Measurements from ENCODE around the gene VWA3B.
"Not testable (repeated sequence)": the region's sequence is repeated elsewhere in the genome, so short reads cannot be mapped to it uniquely, and the experiment has no call there.

Gene VWA3B, protein sequence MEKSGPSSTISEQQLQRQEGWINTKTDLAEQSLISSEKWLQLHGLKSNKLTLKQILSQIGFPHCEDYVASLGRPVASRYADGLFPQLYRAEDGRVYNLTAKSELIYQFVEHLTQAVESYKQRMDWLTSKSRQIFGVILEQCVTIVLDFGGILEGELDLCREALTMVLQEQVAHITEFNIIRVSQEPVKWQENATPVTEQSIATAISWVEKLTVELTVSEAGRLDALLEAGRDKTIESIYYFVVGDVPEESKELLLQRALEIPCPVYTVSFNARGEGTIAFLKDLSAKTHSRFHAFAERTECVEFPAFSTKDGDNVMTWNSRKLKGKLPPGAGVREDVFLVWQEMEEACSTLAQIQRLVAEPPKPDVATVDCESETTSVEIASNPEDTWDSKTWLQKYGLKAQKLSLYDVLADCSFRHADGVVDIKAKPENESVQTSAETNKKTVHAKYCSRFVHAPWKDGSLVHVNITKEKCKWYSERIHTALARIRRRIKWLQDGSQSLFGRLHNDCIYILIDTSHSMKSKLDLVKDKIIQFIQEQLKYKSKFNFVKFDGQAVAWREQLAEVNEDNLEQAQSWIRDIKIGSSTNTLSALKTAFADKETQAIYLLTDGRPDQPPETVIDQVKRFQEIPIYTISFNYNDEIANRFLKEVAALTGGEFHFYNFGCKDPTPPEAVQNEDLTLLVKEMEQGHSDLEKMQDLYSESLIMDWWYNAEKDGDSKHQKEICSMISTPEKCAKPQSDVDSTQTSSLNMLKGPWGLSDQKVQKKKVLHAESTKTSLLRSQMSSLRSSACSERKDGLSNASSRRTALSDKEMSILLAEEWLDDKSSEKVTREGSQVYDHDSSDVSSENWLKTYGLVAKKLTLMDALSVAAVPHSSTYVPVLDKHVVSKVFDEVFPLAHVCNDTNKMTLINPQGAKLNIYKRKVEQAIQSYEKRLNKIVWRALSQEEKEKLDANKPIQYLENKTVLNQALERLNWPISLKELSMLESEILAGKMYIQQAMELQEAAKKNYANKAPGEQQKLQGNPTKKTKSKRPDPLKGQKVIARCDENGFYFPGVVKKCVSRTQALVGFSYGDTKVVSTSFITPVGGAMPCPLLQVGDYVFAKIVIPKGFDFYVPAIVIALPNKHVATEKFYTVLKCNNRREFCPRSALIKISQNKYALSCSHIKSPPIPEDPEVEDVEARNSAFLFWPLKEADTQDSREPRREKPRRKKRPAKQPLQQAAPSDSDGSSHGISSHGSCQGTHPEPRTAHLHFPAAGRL (N-terminal part only)

DNA sequence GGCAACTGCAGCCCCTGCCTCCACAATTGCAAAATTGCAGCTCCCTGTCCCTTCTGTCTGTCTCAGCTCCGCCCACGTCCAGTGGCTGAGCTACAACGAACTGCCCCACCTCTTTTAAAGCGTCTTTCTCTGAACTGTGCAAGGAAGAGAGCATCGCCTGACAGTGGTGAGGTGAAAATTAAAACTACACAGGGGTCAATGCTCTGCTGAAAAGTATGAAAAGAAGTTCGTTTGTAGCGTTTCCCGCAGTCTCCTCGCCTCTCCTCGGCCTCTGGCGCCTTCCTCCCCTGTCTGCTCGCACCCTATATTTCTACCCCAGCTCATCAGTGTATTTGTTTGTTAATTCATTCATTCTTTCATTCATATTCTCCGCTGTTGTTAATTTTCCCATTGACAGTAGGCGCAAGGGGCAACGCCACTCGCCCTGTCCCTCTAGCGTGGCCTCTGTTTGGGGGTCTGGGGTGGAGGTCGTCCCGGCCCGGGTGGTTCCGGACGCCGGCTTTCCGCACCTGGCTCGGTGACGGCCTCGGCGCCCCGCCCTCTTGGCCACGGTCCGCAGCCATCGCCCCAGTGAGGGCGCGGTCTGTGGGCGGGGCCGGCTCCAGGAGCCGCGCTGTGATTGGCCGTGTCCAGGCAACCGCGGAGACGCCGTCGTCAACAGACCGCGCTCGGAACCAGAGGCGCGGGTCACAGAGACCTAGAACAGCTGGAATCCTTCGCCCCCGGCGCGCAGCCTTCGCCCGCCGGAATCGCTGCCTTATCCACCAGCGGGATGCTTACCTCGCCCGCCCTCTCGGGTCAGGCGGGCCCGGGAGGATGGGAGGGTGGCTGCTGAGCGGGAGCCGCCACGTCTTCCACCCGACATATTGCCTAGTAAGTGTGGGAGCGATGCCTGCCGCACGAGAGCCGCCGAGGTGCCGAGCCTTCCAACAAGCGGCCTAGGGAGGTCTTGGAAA lies at the start of gene VWA3B:
Gene VWA3B (plus strand): TSS at position 677 of the 956 bp plus-strand sequence. CDS start 5,926 bp downstream, outside the sequence.
- no peak for DNase-seq

DNA sequence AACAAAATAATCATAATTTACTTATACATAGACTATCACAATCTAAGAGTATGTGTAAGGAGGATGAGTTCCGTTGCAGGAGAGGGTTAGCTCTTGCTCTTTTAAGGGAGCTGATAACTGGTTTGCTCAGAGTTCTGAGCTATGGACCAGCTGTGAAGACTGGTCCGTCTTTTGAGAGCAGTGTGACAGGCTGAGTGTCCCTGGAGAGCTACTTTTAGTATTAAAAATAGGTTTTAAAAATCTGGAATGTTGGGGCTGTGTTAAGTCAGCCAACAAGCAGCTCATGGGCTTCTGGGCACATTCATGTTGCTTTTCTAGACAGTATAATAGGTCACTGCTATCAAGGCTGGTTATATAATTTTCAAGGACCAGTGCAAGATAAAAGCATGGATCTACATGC lies 49.8 kb upstream of the VWA3B start:
- no peak for DNase-seq

DNA sequence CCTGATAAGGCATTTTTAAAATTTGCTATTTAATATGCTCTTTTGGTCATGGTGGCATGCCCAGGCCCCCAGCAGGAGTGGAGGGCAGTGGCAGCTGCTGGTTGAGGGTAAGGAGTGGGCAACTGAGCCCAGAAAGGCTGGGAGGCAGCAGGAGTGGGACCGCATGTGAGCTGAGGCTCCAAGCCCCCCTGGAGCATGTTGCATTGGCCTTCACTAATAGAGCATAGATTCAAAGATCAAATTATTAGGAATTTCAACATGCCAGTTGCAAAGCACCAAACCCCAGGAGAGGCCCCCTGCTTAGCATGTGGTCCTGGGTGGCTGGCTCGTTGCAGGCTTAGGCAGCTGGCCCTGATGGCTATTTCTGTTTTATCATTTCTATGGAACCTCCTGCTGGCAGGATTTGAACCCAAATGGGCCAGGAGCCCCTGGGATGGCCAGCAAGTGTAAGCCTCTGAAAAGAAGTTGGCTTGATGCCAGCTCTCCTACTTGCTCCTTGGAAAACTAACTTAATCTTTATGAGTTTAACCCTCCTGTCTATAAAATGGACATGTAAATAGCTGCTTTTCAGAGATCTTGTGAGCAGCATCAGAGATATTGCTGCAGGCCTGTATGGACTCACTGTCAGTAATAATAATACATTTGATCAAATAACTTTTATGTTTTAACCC lies 49.2 kb upstream of the VWA3B start:
- DNase-seq: no peak

- no peak for DNase-seq
These were observed 47.7 kb upstream of the VWA3B start for GRCh38 chr2:98039085-98039756.

DNA sequence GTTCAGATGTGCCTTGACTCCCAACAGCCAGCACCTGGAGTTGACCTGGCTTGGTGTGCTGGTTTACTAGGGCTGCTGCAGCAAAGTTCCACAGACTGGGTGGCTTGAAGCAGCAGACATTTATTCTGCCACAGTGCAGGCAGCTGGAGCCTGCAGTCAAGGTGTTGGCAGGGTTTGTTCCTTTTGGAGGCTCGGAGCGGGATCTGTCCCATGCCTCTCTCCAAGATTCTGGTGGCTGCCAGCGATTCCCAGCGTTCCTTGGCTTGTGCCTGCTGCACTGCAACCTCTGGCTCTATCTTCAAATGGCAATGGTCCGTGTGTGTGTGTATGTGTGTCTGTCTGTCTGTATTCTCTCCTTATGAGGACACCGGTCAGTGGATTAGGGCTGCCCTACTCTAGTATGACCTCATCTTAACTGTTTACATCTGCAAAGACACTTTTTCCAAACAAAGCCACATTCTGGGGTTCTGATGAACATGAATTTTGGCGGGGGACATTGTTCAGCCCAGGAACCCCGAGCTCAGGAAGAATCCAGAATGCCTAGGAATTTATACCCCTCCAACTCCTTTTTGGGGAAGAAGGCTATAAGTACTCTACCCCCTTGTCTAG lies 46.5 kb upstream of the VWA3B start:
- DNase-seq: no peak

DNA sequence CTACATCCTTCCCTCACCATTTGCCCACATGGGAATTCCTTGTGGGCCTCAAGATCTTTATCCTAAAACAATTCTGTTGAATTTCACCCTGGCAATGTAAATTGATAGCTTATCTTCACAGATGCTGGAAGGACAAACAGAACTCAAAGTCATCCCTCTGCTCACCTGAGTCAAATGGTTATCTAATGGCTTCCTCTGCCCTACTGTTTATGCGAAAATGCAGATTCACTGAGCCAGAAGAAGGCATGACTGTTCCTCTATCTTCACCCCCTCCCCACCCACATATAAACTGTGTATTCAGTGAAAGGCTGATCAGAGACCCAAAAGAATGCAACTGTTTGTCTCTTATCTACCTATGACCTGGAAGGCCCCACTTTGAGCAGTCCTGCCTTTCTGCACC lies 43.9 kb upstream of the VWA3B start:
- no peak for DNase-seq

GRCh38 chr2:98044730-98045129 lies 42.2 kb upstream of the VWA3B start:
- DNase-seq: not testable (repeated sequence)

DNA sequence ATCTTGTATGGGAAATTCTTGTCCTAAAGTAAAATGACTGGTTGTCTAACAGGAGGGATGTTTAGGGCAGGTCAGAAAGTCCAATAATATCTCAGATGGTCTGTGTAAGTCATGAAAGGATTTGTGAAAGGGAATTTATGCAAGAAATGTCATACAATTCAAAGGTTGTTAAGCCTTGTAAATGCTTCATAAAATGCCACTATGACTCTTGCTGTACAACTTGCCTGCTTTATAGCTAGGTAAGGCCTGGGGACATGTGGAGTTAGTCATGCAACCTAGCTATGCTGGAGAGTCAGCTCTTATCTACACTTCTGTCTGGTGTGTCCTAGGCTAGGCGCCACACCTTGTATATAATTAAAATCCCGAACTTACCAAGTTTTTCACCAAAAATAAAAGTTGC lies 36.9 kb upstream of the VWA3B start:
- DNase-seq: no peak

DNA sequence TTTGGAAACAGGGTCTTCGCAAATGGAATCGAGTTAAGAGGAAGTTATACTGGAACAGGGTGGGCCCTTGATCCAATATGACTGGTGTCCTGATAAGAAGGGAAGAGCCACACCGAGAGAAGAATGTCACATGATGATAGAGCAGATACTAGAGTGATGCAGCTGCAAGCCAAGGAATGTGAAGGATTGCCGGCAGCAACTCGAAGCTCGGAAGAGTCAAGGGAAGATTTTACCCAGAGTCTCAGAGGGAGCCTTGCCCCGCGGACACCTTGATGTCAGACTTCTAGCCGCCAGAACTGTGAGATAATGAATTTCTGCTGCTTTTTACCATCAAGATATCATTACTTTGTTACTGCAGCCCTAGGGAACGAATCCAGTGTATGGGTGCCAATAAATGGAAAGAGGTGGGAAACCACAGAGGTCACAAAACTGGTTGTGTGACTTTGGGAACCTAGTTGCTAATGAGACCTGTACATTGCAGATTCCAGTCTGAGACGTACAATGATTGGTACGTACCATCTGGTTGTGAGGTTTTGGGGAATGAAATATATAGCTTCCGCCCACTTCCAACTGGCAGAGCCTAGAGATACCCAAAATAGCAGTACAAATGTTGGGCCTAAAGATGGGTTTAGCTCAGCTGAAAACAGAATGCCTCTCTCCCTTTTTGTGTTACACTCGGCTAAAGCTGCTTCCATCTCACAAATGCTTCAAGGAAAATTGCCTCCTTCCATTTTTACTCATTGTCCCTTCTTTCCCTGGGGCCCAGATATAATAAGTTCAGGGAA lies 28.6 kb upstream of the VWA3B start:
- no peak for DNase-seq

DNA sequence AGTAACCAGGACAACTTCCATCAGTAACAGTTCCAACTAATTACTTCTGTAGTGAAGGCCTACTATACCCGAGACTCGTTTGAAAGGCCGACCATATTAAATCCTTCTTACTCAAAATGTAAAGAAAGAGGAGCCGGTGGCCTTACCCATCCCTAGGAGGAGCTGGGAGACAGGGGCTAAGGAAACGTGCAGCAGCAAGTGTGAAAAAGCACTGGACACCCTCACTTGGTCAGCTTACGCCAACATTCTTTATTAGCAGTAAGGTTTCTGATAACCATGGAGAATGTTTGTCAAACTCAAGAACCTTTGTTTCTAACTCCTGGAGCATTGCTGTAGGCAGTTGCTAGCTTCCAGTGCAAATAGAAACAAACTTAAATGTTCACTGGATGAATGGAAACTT lies 26.7 kb upstream of the VWA3B start:
- no peak for DNase-seq

DNA sequence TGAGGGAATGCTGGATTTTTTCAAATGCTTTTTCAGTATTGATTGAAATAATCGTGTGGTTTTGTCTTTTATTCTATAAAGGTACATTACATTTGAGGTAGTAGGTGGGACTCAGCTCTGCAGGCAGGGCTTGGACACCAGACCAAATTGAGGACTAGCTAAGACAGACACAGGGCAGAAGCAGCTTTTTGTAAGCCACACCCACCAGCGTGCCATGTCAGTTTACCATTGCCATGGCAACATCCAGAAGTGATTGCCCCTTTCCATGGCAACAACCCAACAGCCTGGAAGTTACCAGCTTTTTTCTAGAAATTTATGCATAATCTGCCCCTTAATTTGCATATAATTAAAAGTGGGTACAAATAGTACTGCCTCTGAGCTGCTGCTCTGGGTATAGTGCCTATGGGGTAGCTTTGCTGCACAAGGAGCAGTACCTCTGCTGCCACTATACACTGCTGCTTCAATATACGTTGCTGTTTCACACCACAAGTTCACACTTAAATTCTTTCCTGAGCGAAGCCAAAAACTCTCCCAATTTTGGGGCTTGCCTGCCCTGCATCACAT lies 23.6 kb upstream of the VWA3B start:
- no peak for DNase-seq

DNA sequence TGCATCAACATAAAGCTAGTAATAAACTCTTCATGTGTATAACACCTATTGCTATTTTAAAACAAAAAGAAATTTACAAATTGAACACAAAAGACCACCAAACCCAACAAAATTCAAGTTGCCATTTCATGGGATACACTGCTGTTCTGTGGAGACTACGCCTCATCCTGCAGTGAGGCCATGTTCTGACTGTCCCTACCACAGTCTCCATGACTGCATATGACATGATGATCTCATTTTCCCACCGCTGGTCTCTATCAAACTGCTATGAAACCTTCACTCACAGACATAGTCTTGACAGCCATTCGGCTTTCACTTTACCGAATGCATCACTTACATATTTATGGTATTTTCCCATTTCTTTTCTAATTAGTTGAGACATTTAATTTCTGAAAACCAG lies 21.2 kb upstream of the VWA3B start:
- DNase-seq: no peak

- no peak for DNase-seq
These were observed 19.8 kb upstream of the VWA3B start for GRCh38 chr2:98067160-98067559.

DNA sequence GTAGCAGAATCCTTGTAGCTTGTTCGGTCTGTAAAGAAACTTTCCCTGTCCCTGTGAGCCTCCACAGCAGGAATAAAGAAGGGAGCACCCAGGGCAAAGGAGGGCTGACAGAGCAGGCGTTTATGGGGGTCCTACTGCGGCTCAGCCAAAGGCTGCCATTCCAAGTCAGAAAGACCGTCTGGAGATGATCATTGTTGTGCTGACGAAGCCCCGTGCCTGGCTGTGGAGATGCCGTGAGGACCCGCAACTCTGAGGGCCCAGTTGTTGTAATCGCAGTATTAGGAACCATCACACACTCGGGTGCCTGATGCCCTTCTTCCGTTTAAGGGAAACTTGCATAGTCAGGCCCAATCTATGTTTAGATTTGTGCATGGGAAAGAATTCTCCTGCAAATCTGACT lies 16.9 kb upstream of the VWA3B start:
- no peak for DNase-seq

DNA sequence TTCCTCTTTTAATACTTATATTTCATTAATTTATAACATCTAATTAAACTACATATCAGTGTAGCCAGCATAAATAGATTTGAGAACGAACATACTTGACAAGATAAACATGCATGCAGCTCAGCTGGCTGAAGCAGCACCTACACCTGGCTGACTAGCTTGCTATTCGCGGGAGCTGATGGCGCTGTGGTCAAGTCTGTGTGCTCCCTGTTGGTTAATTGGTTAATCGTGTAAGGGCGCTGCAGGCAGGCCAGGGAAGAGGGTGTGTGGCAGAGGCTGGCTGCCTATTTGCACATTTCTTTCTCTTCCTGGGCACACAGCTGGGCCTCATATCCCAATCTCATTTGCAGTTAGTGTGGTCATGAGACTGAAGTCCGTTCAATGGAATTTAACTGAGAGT lies 14.5 kb upstream of the VWA3B start:
- no peak for DNase-seq

- no peak for DNase-seq
These were observed 8.3 kb upstream of the VWA3B start for GRCh38 chr2:98078701-98079100.

DNA sequence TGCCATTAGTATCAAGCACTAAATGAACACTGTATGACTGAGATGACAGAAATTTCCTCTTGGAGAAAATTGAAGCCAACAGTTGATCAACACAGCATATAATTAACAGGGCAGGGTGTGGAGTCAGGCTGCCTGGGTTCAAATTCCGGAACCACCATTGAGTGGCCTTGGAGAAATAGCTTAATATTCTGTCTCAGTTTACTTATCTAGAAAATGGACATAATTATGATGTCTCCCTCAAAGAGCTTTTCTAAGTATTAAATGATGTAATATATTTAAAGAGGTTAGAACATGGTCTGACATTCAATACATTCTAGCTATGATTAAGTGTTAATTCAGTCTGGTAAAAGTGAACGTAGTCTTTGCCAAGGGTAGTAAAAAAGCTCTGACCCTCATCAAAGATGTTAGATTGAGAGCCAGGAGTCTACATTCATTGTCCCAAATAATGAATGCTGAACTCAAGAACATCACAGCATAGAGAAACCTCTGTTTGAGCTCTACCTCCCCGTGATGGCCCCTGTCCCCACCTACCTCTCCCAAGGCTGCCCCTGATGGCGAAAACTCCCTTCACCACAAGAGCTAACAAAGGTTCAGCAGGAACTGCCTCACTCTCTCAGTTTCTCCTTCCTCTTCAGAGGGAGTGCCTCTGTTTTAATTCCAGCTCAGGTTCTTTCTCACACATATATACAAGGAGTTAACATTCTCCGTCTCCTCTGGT lies 2.7 kb upstream of the VWA3B start:
- DNase-seq: no peak

DNA sequence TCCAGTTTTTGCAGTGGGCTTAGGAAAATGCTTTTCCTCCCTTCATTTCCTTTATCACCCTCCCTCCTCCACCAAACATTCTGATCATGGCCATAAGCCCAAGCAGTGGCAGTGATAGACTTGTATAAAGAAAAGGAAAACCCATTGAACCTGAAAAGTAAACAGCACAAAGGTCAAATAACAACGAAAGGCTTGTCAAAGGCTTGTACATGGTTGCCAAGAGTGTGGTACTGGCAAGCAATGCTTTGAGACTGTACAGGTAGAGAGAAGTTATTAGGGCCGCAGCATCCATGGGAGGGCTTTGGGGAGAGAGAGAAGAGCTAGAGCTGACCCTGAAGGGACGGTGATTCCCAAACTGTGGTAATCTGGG lies 2.1 kb upstream of the VWA3B start:
- no peak for DNase-seq

DNA sequence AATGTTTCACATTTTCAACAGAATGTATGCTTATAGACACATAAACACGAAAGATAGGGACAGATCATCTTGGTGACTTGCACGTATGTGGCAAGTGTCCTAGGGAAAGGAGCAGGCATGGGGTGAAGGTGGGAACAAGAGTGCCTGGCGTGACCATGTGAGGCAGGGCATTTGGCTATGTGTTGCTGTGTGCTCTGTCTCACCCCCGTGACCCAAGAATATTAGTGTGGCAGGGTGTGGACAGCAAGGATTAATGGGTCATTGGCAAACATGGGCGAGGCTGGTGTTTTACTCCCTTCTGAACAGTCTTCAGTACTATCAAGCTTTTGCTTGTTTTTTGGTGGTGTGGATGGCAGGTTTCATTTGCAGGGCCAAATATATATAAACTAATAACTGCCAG lies 1.3 kb upstream of the VWA3B start:
- DNase-seq: no peak

Measured in CD4-positive, alpha-beta T cell treated with Interleukin-4 for 4 hours (primary cell).